Keratinocyte (primary cell): ENCODE data around the gene NR1H4. TPM values are rescaled to one million over a fixed set of nuclear protein-coding genes. Genes with fewer than 3 reads are reported as not detected.

ENCODE experiments used
- DNase-seq: peaks from one replicate; pipeline ENCODE4 v3.0.0-alpha.2; 2011; ENCODE audit warnings: low read depth, missing footprints, low spot score
- FAIRE-seq: peaks from 2 replicates; lab custom pipeline; 2011; peaks lifted over from hg19 to GRCh38; lab: Jason Lieb, UNC
- H2AFZ ChIP-seq: 2 replicates; pipeline ENCODE4 v1.6.0; 2012; ENCODE audit warnings: low read length, control low read depth, inconsistent platforms; ENCODE audit not compliant: control insufficient read depth
- H3K27ac ChIP-seq: 2 replicates; pipeline ENCODE4 v1.5.1; 2011; ENCODE audit warnings: low read length; ENCODE audit not compliant: control insufficient read depth, insufficient read depth
- H3K27me3 ChIP-seq: 3 replicates; pipeline ENCODE4 v1.6.0; 2011; ENCODE audit warnings: low read length; ENCODE audit not compliant: control insufficient read depth, insufficient read depth; ENCODE audit errors: extremely low read depth
- H3K36me3 ChIP-seq, 2 experiments: 2 replicates in 1 of 2; 3 replicates in 1 of 2; pipeline ENCODE4 v1.5.1; 2011; ENCODE audit warnings: low read length in 2 of 2, mild to moderate bottlenecking in 1 of 2; ENCODE audit not compliant: control insufficient read depth in 2 of 2, insufficient read depth in 2 of 2; ENCODE audit errors: extremely low read depth in 1 of 2
- H3K4me1 ChIP-seq: 3 replicates; pipeline ENCODE4 v1.5.1; 2011; ENCODE audit warnings: low read length; ENCODE audit not compliant: control insufficient read depth, insufficient read depth; ENCODE audit errors: extremely low read depth
- H3K4me2 ChIP-seq: 3 replicates; pipeline ENCODE4 v1.6.0; 2011; ENCODE audit warnings: low read depth, low read length; ENCODE audit not compliant: control insufficient read depth, insufficient read depth; ENCODE audit errors: extremely low read depth
- H3K4me3 ChIP-seq, 3 experiments: fragments of 200-600 bp in 1 of 3; sonication (generic) in 1 of 3; 2 replicates in 2 of 3; 3 replicates in 1 of 3; pipeline ENCODE4 v1.5.1; 2011 to 2016; ENCODE audit warnings: low read length in 3 of 3, mild to moderate bottlenecking in 3 of 3, control low read depth in 2 of 3, inconsistent platforms in 1 of 3, low read depth in 1 of 3, mixed read lengths in 1 of 3, mixed run types in 1 of 3, moderate library complexity in 1 of 3; ENCODE audit not compliant: control insufficient read depth in 2 of 3, insufficient read depth in 2 of 3; ENCODE audit errors: extremely low read depth in 1 of 3
- H3K79me2 ChIP-seq: 2 replicates; pipeline ENCODE4 v1.6.0; 2012; ENCODE audit warnings: low read length; ENCODE audit not compliant: control insufficient read depth, insufficient read depth
- H3K9ac ChIP-seq: 3 replicates; pipeline ENCODE4 v1.6.0; 2011; ENCODE audit warnings: low read length; ENCODE audit not compliant: control insufficient read depth, insufficient read depth; ENCODE audit errors: extremely low read depth
- H3K9me1 ChIP-seq: 3 replicates; pipeline ENCODE4 v1.6.0; 2011; ENCODE audit warnings: low read length; ENCODE audit not compliant: control insufficient read depth, insufficient read depth; ENCODE audit errors: extremely low read depth
- H3K9me3 ChIP-seq: 2 replicates; pipeline ENCODE4 v1.5.1; 2012; ENCODE audit warnings: low read depth, low read length; ENCODE audit not compliant: control insufficient read depth
- H4K20me1 ChIP-seq: 3 replicates; pipeline ENCODE4 v1.6.0; 2011; ENCODE audit warnings: low read length; ENCODE audit not compliant: control insufficient read depth, insufficient read depth; ENCODE audit errors: extremely low read depth
- CTCF ChIP-seq, 3 experiments: IDR thresholded peaks in 1 of 3; conservative IDR thresholded peaks in 1 of 3; optimal IDR thresholded peaks in 1 of 3; 2 replicates in 2 of 3; 3 replicates in 1 of 3; pipeline versions ENCODE3 to v1.5.1; 2011; ENCODE audit warnings: low read length in 3 of 3, mild to moderate bottlenecking in 3 of 3, moderate library complexity in 2 of 3, control low read depth in 1 of 3, inconsistent platforms in 1 of 3; ENCODE audit not compliant: insufficient read depth in 2 of 3; ENCODE audit errors: extremely low read depth in 1 of 3
- EZH2 ChIP-seq: IDR thresholded peaks from one replicate; pipeline ENCODE4 v1.6.1; 2012; ENCODE audit warnings: inconsistent platforms, mild to moderate bottlenecking, low read length, moderate library complexity
- dilution Hi-C: fragments of 300-500 bp; cut with MboI; formaldehyde crosslinking; loops from one replicate; pipeline ENCODE4 v1.7.0; 2020; ENCODE audit warnings: low sequenced_read_pairs; ENCODE audit not compliant: extremely low pct_ligation_motif_present
- polyA plus RNA-seq, 5 experiments: library from polyadenylated mRNA; depleted of rRNA in 3 of 5; stranded (reverse) in 3 of 5; stranded (forward) in 1 of 5; unstranded in 1 of 5; fragments of >200 nt; gene quantifications; 1 replicate in 1 of 5; 2 replicates in 3 of 5; 3 replicates in 1 of 5; pipeline versions ENCODE4 v1.2.1 to v1.2.3, GENCODE V29; 2011 to 2012; ENCODE audit warnings: missing spikeins in 2 of 5, low read depth in 1 of 5, low replicate concordance in 1 of 5

The NR1H4 gene
- polyA plus RNA-seq, 1 donor (not counting 4 experiments of a cell fraction or from before 2014, with no cell fraction given): not detected

GRCh38 chr12:100518376-100518775 lies 44.7 kb downstream of the NR1H4 start:
- Histone ChIP-seq H3K9me1 (no peaks in the 10 kb centered on the region), H3K79me2 (no peaks in the 10 kb centered on the region), H3K36me3 (no peaks in the 10 kb centered on the region), H3K9ac (no peak overlapping the region), H3K27me3 (no peaks in the 10 kb centered on the region), H3K4me2 (no peak overlapping the region), H3K4me3 (no peak overlapping the region), H3K27ac (no peak overlapping the region), H3K9me3 (no peaks in the 10 kb centered on the region), H2AFZ (no peak overlapping the region), H3K4me1 (no peaks in the 10 kb centered on the region), H4K20me1 (no peaks in the 10 kb centered on the region)
- TF ChIP-seq EZH2 (no peak), CTCF (optimal IDR thresholded peaks at IDR 0.05 in 1 of 3, IDR thresholded peaks at IDR 0.05 in 1 of 3, conservative IDR thresholded peaks at IDR 0.05 in 1 of 3; ENCODE audit: extremely low read depth in 1 of 3, insufficient read depth in 2 of 3, low read length in 3 of 3) (no peak)
- no peak for DNase-seq
- dilution Hi-C loops: no loop called here
- FAIRE-seq: no peak

- Histone ChIP-seq H3K27me3 (no peaks in the 10 kb centered on the region), H3K9me3 (no peaks in the 10 kb centered on the region), H3K36me3 (no peaks in the 10 kb centered on the region), H3K9me1 (no peaks in the 10 kb centered on the region), H3K27ac (no peak overlapping the region), H3K79me2 (no peaks in the 10 kb centered on the region), H3K4me3 (no peak overlapping the region), H4K20me1 (no peaks in the 10 kb centered on the region), H2AFZ (no peak overlapping the region), H3K4me1 (no peaks in the 10 kb centered on the region), H3K4me2 (no peak overlapping the region), H3K9ac (no peak overlapping the region)
- FAIRE-seq: no peak
- no peak for DNase-seq
- dilution Hi-C loops: no loop called here
- TF ChIP-seq EZH2: no peak
- TF ChIP-seq CTCF (optimal IDR thresholded peaks at IDR 0.05 in 1 of 3, IDR thresholded peaks at IDR 0.05 in 1 of 3, conservative IDR thresholded peaks at IDR 0.05 in 1 of 3; ENCODE audit: extremely low read depth in 1 of 3, insufficient read depth in 2 of 3, low read length in 3 of 3): no peak
Observed at GRCh38 chr12:100520048-100520769, 46.5 kb downstream of the NR1H4 start.
